ENCODE results near the gene THUMPD2. TPM values are rescaled to one million over a fixed set of nuclear protein-coding genes. Genes with fewer than 3 reads are reported as not detected.

THUMPD2 gene
- total RNA-seq, 1 donor from 2014 or later: 15.9 TPM

DNA sequence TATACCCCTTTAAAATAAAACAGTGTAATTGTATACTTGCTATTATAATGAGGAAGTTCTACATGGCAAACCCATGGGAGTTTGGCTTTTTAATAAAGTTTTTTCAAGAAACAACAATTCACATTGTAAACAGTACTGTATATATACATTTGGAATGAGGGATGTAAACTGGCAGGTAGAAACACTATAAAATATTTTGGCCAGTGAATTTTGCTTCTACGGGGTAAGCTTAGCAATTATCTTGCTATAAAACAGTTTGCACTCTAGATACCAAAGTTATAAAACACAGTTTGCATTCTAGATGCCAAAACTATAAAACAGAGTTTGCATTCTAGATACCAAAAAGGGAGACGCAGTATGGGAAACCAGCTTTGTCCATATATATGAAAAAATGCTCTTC lies 16.6 kb downstream of the THUMPD2 start:
- intact Hi-C loops (cut with micrococcal nuclease): no loop called here

DNA sequence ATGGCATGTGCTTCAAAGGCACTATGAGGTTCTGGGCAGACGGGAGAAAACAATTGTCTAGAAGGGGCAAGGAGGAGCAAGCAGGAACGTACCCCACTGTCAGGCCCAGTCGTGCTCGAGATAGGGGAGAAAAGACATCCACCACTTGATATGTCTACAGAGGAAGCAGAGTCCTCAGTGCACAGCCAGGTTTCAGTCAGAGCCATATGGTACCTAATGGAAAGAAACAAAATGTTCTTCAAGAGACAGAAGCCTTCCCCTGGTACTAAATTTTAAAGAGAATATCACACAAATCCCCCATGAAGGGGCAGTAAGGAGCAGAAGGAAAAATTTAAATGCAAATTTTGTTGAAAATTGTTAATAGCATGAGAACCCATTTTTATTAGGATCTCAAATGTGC lies 21.9 kb downstream of the THUMPD2 start:
- intact Hi-C loops (cut with micrococcal nuclease): no loop called here

DNA sequence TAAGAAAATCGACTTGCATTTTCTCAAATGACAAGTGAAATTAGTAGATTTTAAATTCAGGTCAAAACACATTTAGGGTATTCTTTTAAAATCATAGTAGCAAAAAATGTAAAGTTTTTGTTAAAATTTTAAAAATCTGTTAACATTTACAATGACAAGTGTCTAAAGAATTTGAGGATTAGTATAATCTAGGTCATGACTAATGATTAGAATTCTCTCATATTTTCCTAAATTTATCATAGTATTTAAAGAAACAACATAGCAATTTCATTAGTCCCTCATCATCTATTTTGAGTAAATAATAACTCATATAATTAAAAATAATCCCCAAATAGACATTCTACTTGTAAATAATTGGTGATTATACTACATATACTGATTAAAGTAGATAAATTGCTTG lies 23.6 kb downstream of the THUMPD2 start:
- intact Hi-C loops (cut with micrococcal nuclease): no loop called here

DNA sequence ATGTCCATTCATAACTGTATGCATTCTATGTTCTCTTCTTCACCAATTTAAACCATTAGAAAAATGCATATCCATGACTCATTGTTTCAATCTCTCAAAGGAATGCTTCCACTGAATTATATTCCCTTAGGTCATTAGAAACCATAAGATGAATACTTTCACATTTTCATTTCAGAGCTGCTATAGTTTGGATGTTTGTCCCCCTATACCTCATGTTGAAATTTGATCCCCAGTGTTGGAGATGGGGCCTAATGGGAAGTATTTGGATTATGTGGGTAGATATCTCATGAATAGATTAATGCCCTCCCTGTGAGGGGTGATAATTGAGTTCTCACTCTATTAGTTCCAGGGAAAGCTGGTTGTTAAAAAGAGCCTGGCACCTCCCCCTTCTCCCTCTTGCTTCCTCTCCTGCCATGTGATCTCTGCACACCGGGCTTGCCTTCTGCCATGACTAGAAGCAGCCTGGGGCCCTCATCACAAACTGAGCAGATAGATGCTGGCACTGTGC lies 35.7 kb downstream of the THUMPD2 start:
- intact Hi-C loops (cut with micrococcal nuclease): no loop called here

DNA sequence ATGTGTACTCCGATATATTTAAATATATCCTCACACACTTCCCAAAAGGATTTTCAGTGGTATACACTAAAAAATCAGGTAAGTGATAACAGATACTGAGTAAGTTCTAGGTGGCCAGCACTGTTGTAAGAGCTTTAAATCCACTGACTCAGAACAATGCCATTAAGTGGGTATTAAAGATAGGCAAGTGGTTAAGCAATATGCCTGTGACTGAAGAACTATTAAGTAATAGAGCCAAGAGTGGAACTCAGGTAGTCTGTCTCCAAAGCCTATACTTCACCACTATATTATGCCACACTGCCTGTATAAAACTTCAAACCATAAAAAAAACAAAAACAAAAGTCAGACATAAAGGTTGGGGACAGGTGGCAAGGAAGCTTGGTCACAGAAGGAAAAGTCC lies 37.2 kb downstream of the THUMPD2 start:
- intact Hi-C loops (cut with micrococcal nuclease): no loop called here

DNA sequence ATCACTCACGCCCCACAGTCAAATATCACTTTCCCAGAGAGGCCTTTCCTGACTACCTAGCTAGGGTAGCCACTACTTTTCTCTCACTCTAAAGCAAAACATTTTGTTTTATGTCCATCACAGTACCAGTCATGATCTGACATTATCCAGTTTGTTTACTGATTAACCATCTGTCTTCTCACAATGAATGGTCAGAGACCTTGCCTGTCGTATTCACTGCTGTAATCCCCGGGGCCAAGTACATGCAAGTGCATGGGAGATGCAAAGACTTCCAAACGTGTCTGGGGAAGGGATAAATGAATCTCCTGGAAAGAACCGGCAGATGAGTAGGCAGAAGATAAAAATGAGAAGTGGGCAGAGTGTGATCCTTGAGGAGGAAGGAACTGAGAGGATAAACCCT lies 39.7 kb downstream of the THUMPD2 start:
- intact Hi-C loops (cut with micrococcal nuclease): no loop called here

DNA sequence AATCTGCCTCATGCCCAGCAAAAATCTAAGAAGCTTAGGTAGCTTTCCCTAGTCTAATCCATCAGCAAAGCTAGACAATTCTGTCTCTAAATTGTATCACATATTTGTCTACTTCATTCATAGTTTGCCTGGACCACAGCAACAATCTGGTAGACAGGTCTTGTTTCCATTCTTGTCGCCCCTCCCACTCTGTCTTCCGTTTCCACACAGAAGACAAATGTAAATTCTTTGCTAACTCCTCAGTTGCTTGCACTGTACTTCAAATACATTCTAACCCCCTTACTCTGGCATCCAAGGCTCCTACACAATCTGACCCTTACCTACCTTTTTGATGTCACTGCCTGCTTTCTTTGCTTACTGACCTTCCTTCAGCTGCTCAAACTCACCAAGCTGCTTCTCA lies 40.1 kb downstream of the THUMPD2 start:
- intact Hi-C loops (cut with micrococcal nuclease): no loop called here

DNA sequence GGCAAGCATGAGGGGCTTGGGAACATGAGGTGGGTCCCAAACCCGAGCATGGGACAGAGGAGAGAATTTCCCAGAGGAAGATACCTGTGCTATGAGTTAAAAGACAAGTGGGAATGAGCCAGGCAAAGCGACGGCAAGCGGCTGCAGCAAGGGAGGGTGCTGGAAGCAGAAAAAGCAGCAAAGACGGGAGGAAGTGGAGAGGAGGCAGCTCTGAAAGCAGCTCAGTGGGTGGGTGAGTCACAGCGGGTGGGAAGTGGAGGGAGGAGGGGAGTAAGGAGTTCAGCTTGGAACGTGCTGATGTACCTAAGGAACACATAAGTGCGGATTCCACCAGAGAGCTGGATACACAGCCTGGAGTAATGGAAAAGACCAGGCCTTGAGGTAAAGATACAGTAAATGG lies 41.4 kb downstream of the THUMPD2 start:
- intact Hi-C loops (cut with micrococcal nuclease): no loop called here

DNA sequence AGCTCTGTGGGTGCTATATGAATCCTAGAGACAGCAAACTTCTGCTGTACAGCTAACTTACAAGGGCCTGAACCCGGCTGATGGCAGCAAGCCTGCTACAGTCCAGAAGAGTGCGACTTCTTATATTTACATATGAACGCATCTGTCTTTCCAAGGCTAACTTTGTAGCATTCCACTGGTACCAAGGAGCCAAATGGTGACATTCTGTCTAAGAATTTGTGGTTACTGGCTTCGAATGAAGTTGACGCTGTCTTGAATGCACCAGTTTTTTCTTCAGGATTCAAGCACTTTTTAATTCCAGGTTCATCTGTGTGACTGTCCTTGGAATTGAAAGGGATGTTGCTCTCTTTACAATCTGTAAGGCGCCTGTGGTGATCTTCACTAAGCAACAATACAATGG lies 42.4 kb downstream of the THUMPD2 start:
- intact Hi-C loops (cut with micrococcal nuclease): no loop called here

DNA sequence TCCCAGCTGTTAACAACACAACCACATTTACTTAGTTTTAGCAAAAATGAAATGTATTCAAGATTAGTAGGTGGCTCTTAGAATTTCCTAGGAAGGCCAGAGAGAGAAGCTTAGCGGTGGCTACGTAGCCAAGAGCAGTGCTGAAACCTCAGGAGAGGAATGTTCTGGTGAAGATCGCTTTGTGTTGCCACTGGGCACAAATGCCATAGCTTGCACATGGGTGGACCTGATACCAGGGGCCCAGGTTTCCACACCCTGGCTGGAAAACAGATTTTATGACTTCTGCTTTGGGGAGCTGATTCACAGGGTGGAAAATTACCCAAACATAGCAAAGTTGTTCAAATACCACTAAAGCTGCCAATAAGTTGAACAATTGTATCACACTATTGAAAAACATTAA lies 43.4 kb downstream of the THUMPD2 start:
- intact Hi-C loops (cut with micrococcal nuclease): no loop called here

DNA sequence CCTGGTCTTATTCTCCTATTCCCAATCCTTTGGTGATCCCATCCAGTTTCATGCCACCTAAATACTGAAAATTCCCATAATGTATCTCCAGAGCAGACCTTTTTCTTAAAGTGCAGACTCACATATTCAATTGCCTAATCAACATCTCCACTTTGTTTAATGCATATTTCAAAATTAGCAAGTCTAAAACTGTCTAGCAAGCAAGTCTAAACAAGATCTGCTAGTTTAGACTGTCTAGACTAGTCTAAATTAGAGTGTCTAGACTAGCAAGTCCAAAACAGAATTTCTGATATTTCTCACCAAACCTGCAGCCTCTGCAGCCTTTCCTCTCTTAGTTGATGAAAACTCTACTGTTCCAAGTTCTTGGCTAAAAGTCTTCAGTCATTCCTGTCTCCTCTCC lies 44.6 kb downstream of the THUMPD2 start:
- intact Hi-C loops (cut with micrococcal nuclease): no loop called here

DNA sequence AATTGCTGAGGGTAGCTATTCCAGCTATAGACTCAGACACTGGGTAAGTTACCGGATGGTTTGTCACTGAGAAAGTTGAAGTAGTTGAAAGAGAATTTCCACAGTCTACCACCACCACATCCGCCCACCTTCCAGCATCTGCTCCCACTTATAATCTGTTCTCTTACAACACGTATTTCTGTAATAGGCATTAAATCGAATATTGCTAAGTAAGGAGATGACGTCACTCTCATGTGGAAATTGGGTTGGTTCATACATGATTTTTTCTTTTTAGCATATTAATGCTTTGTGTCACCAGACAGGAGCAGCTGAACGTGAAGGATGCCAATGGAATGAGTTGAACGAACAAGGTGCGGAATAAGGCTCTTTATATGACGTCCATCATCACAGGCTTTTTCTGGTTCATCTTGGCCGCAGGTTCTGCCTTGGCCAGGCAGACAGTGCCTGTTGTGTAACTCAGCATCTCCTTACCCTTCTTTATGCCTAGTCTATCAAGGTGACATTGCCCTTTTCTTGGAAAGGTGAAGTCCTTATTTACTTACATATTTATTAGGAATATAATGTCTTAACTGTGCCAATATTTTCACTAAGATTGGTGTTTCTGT lies 45.9 kb downstream of the THUMPD2 start:
- intact Hi-C loops (cut with micrococcal nuclease): no loop called here

DNA sequence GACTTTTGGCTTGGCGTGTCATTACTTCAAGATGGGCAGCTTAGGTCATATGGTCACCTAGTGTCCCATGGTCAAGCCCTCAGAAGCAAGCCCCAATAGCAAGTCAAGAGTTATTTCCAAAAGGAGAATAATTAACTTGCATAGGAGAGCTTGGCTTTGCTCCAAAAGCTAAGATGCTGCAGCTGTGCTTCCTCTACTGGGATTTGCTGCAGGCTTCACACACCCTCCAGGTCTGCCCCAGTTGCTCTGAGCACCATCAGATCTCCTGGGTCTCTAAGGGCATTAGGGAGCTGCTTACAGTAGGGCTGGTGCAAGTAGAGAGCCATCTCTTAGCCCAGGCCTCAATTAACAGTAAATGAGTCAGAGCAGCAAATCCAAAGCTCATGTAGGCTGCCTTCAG lies 46.6 kb downstream of the THUMPD2 start:
- intact Hi-C loops (cut with micrococcal nuclease): no loop called here

DNA sequence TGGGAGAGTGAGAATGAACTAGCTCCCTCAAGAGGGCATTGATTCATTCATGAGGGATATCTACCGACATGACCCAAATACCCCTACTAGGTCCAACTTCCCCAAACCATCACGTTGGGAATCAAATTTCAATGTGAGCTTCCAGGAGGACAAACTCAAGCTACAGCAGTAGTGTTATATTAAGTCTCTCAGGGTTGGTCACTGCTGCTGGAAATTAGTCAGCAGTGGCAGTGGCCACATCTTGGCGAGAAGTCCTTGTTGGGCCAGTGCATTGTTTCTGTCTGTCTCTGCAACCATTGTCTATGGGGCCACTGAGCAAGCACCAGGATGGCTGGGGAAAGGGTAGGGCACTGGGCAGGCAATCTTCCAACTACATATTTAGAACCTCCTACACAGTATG lies 47.5 kb downstream of the THUMPD2 start:
- intact Hi-C loops (cut with micrococcal nuclease): loop anchor here (2.0 kb wide), 1 partner anchor 785 kb away; no protein-coding TSS in a partner anchor

DNA sequence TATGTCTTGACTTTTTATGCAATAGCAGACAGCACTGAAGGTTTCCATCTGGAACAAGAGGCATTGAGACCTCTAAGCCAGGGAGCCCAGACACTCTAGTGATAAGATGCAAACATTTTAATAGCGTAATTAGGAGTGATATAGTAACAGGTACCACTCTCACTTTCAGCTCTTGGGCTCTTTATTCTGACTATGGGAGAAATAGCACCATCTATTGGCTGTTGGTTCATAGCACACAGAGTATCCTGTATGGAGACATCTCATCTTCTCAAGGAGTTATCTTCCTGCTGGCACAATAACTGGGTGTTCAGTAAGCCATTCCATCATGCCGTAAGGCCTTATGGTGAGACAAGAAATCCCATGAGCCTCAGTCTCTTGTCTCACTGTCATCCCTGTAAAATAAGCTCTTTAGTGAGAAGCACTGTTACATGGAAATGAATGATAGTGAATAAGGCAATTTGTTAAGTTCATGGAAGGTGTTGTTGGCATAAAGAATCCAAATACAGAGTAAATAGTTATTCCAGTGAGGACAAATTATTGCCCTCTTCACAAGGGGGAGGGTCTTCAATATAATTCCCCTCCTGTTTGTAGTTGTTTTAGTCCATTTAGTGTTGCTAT lies 48.3 kb downstream of the THUMPD2 start:
- intact Hi-C loops (cut with micrococcal nuclease): loop anchor here (1.0 to 2.0 kb wide), 2 partner anchors 351 to 784 kb away; no protein-coding TSS in a partner anchor

DNA sequence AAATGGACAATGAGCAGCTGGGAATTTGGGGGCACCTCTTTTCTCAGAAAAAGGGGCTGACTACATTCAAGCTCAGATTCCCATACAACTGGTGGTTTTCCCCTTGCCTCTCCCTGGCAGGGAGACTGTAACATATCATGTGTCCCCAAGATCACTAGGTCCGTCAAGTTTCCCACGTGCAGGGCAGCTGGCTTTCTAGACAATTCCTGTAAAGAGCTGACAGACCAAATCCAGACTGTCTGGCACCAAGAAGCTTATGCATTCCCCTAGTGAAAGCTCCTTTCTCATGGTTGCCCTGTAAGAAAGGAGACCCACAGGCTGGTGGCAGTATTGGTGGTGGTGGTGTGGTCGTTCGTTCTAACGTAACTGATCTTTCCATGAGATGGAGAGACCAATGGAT lies 48.8 kb downstream of the THUMPD2 start:
- intact Hi-C loops (cut with micrococcal nuclease): loop anchor here (1.0 to 2.0 kb wide), 2 partner anchors 351 to 783 kb away; no protein-coding TSS in a partner anchor

DNA sequence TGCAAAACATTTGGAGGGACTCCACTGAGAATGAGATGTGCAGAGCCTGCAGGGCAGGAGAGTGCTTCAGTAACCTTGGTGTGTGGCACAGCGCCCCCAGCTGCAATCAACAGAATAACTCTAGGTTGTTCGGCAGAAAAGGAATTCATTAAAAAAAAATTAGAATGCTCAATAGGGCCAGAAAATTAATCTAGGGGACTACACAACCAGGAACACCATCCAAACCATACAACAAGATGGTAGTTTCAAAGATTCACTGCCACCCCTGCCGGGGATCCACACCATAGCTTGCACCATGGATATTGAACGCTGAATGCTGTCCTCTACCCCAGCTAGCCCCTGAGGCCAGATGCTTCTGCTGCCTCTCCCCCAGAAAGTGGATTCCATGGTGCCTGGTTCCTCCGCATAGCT lies 50.1 kb downstream of the THUMPD2 start:
- intact Hi-C loops (cut with micrococcal nuclease): loop anchor here (10.0 kb wide), 1 partner anchor 214 kb away; no protein-coding TSS in a partner anchor

DNA sequence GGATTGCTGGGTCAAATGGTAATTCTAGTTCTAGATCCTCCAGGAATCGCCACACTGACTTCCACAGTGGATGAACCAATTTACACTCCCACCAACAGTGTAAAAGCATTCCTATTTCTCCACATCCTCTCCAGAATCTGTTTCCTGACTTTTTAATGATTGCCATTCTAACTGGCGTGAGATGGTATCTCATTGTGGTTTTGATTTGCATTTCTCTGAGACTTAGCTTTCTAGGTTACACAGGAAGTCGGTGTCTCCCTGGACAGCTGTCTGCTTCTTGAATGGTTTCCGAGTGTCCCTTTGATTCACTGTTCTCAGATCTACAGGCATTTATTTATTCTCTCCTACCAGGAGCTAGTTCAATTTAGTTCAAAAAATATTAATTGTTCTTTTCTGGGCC lies 51.0 kb downstream of the THUMPD2 start:
- intact Hi-C loops (cut with micrococcal nuclease): loop anchor here (10.0 kb wide), 1 partner anchor 213 kb away; no protein-coding TSS in a partner anchor

DNA sequence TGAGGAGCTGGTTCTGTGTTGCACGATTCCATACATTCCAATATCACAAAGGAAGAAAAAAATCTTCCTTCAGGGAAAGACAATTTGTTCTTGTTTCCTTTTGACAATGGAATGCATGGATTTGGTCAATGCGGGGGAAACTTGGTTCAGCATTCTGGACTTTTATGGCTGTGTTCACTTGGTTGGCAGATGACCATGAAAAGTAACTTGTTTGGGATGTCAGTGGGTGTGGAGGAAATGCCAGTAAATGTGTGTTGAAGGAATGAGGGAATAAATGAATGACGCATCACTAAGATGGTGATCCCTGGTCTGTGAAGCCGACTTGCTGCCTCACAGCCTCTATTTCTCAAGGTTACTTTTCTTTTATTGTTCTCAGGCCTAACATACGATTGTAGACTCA lies 53.7 kb downstream of the THUMPD2 start:
- intact Hi-C loops (cut with micrococcal nuclease): loop anchor here (10.0 kb wide), 1 partner anchor 211 kb away; no protein-coding TSS in a partner anchor

DNA sequence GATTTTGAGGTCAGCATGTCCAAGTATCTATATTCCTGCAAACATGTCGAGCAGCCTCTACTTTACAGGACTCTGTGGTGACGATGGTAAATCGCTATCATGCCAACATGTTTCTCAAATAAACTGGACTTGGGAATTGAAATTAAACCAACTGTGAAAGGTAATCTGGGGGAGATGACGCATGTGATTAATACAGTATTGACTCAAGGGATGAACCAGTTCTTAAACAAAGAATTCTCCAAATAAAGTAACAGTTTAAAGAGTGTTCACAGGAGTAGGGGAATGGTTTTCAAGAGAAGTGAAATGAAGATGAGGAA lies 54.3 kb downstream of the THUMPD2 start:
- intact Hi-C loops (cut with micrococcal nuclease): loop anchor here (10.0 kb wide), 1 partner anchor 210 kb away; no protein-coding TSS in a partner anchor

DNA sequence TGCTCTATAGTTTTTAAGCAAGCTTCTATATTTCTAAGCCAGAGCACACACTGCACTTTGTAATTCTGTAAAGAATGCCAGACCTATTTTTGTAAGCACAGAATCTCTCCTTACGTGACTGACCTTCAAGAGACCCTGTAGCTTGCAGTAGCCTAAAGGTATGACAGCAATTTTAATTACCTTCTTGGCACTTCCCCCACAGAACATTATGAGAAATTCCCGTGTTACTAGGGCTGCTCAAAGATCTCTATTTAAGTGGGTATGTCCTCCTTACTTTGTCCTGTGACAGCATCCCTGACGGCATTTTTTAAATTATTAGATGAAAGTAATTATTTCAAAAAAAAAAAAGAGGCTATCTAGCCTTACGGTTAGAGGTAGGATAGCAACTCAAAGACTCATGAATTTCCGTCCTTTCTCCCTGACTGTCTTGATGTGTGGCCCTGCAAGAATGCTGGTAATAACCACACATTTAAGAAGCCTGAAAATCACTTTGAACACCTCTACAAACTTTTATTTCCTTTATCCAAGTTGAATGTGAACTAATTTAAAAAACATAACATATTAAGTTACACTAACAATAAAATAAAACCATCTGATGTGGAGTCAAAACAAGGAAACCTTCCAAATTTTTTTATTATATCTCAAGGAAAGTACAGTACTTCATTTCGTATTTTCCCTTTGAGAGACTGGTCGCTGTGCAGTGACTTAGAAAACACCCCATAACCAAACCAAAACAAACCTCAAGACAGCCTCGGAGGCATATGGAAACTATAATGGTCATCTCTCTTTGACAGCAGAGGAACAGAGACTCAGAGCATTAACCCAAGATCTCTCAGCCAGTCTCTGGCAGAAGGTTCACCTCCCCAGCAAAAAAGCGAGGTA lies 54.9 kb downstream of the THUMPD2 start:
- intact Hi-C loops (cut with micrococcal nuclease): loop anchor here (10.0 kb wide), 1 partner anchor 209 kb away; no protein-coding TSS in a partner anchor

DNA sequence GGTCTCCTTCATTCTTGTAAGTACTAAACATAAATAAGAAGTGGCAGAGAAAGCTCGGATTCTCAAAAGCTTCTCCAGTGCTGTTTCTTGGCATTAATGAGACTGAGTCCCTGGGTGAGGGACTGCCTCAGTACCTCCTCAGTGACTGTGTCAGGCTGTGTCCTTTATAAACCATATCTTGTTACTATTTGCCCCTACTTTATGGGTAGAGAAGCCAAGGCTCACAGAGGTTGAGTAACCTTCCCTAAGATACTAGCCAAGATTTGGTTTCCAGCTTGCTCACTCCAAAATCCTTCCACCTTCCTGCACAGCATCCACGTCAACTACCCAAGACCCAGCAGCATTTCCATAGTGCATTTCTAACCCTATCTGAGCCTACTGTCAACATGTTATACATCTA lies 55.6 kb downstream of the THUMPD2 start:
- intact Hi-C loops (cut with micrococcal nuclease): loop anchor here (10.0 kb wide), 1 partner anchor 209 kb away; no protein-coding TSS in a partner anchor
